Neural crest cell (in vitro differentiated cells): ENCODE measurements around the gene USP15. TPM values are rescaled to one million over a fixed set of nuclear protein-coding genes. Genes with fewer than 3 reads are reported as not detected.
"Not testable (repeated sequence)": the region's sequence is repeated elsewhere in the genome, so short reads cannot be mapped to it uniquely, and the experiment has no call there.

Experiments used
- DNase-seq: peaks from one replicate; pipeline ENCODE4 v3.0.0; 2021; ENCODE audit warnings: low read depth, mixed read lengths, low spot score
- H3K27ac Mint-ChIP-seq: one replicate; pipeline ENCODE4 v1.8.0; 2021; ENCODE audit warnings: mild to moderate bottlenecking, mixed read lengths; ENCODE audit not compliant: unreplicated experiment
- H3K27me3 Mint-ChIP-seq: 2 replicates; pipeline ENCODE4 v1.8.0; 2021; ENCODE audit warnings: low read depth, mild to moderate bottlenecking, mixed read lengths
- H3K36me3 Mint-ChIP-seq: 2 replicates; pipeline ENCODE4 v1.8.0; 2021; ENCODE audit warnings: low read depth, mild to moderate bottlenecking, mixed read lengths
- H3K4me1 Mint-ChIP-seq: 2 replicates; pipeline ENCODE4 v1.8.0; 2021; ENCODE audit warnings: mixed read lengths
- H3K4me3 Mint-ChIP-seq: one replicate; pipeline ENCODE4 v1.8.0; 2021; ENCODE audit warnings: mild to moderate bottlenecking, mixed read lengths
- H3K9me3 Mint-ChIP-seq: 2 replicates; pipeline ENCODE4 v1.8.0; 2021; ENCODE audit warnings: mixed read lengths
- CTCF ChIP-seq: fragments of 200-600 bp; sonication (generic); conservative IDR thresholded peaks from 2 replicates; pipeline ENCODE4 v1.5.0; 2021; ENCODE audit warnings: antibody characterized with exemption, mild to moderate bottlenecking
- total RNA-seq: library from RNA; stranded (reverse); gene quantifications from 2 replicates; pipeline ENCODE4 v1.2.1, GENCODE V29; 2021

Gene USP15
- total RNA-seq, 1 donor from 2014 or later: 39.6 TPM

GRCh38 chr12:62361048-62361447 lies 100.8 kb downstream of the USP15 start:
- peaks cover 19% of the 10 kb centered on the region for H3K36me3 Mint-ChIP-seq
- H3K9me3 Mint-ChIP-seq: peaks cover 9% of the 10 kb centered on the region
- H3K27me3 Mint-ChIP-seq: no peaks in the 10 kb centered on the region

GRCh38 chr12:62363506-62363905 lies 103.3 kb downstream of the USP15 start:
- Mint-ChIP-seq H3K4me1 (no peaks in the 10 kb centered on the region), H3K4me3 (no peak overlapping the region), H3K36me3 (peaks cover 32% of the 10 kb centered on the region), H3K27me3 (no peaks in the 10 kb centered on the region), H3K27ac (no peak overlapping the region), H3K9me3 (peaks cover 12% of the 10 kb centered on the region)
- no peak for TF ChIP-seq CTCF
- no peak for DNase-seq

More at GRCh38 chr12:62361048-62361447, 100.8 kb downstream of the USP15 start:
- H3K27ac Mint-ChIP-seq: no peak overlapping the region
- DNase-seq: no peak
- H3K4me3 Mint-ChIP-seq: no peak overlapping the region
- H3K4me1 Mint-ChIP-seq: no peaks in the 10 kb centered on the region
- no peak for TF ChIP-seq CTCF

GRCh38 chr12:62364697-62365096 lies 104.5 kb downstream of the USP15 start:
- not testable (repeated sequence) for H3K4me1 Mint-ChIP-seq, H3K27me3 Mint-ChIP-seq, H3K4me3 Mint-ChIP-seq, H3K27ac Mint-ChIP-seq, DNase-seq
- peaks cover 12% of the 10 kb centered on the region for H3K9me3 Mint-ChIP-seq
- peaks cover 32% of the 10 kb centered on the region for H3K36me3 Mint-ChIP-seq

GRCh38 chr12:62365846-62366245 lies 105.6 kb downstream of the USP15 start:
- H3K27me3 Mint-ChIP-seq, H3K4me1 Mint-ChIP-seq, DNase-seq, H3K4me3 Mint-ChIP-seq, H3K27ac Mint-ChIP-seq: not testable (repeated sequence)
- Mint-ChIP-seq H3K9me3 (peaks cover 12% of the 10 kb centered on the region), H3K36me3 (peaks cover 34% of the 10 kb centered on the region)

GRCh38 chr12:62368430-62369223 lies 108.4 kb downstream of the USP15 start:
- not testable (repeated sequence) for H3K4me1 Mint-ChIP-seq, H3K4me3 Mint-ChIP-seq, H3K27ac Mint-ChIP-seq, DNase-seq, H3K27me3 Mint-ChIP-seq
- Mint-ChIP-seq H3K36me3 (peaks cover 33% of the 10 kb centered on the region), H3K9me3 (peaks cover 12% of the 10 kb centered on the region)

GRCh38 chr12:62370189-62370588 lies 110.0 kb downstream of the USP15 start:
- no peaks in the 10 kb centered on the region for H3K4me1 Mint-ChIP-seq
- no peaks in the 10 kb centered on the region for H3K27me3 Mint-ChIP-seq
- no peak for DNase-seq
- no peak for TF ChIP-seq CTCF
- no peak overlapping the region for H3K27ac Mint-ChIP-seq
- peaks cover 24% of the 10 kb centered on the region for H3K36me3 Mint-ChIP-seq
- H3K9me3 Mint-ChIP-seq: peaks cover 8% of the 10 kb centered on the region
- H3K4me3 Mint-ChIP-seq: no peak overlapping the region

- Mint-ChIP-seq H3K4me3 (no peak overlapping the region), H3K9me3 (no peaks in the 10 kb centered on the region), H3K4me1 (no peaks in the 10 kb centered on the region), H3K27ac (no peak overlapping the region), H3K36me3 (peaks cover 10% of the 10 kb centered on the region), H3K27me3 (no peaks in the 10 kb centered on the region)
- TF ChIP-seq CTCF: no peak
- DNase-seq: no peak
Measured at GRCh38 chr12:62371661-62372060, 111.5 kb downstream of the USP15 start.
